Neural cell (in vitro differentiated cells): Measurements from ENCODE around the gene UGT3A1.

Experiments
- EP300 ChIP-seq: fragments of 450-650 bp; conservative IDR thresholded peaks from 2 replicates; pipeline ENCODE4 v1.6.1; 2014; ENCODE audit warnings: antibody characterized with exemption, mild to moderate bottlenecking, moderate library complexity; ENCODE audit not compliant: poor library complexity, severe bottlenecking
- MXI1 ChIP-seq: fragments of 450-650 bp; conservative IDR thresholded peaks from 2 replicates; pipeline ENCODE4 v1.6.1; 2014; ENCODE audit warnings: antibody characterized with exemption, mild to moderate bottlenecking; ENCODE audit not compliant: poor library complexity, severe bottlenecking
- POLR2AphosphoS5 ChIP-seq: IDR thresholded peaks from 2 replicates; pipeline ENCODE4 v1.6.1; 2012
- RAD21 ChIP-seq: fragments of 450-650 bp; conservative IDR thresholded peaks from 2 replicates; pipeline ENCODE4 v1.6.1; 2014; ENCODE audit warnings: antibody characterized with exemption, mild to moderate bottlenecking, moderate library complexity
- TF ChIP-seq, protein P1 (sequence below): fragments of 450-650 bp; IDR thresholded peaks from 2 replicates; pipeline ENCODE4 v1.5.1; 2014; ENCODE audit warnings: antibody characterized with exemption, mild to moderate bottlenecking, moderate library complexity; ENCODE audit not compliant: poor library complexity, severe bottlenecking
- TF ChIP-seq, protein P2 (sequence below): IDR thresholded peaks from 2 replicates; pipeline ENCODE4 v1.6.1; 2012; ENCODE audit warnings: borderline replicate concordance

DNA sequence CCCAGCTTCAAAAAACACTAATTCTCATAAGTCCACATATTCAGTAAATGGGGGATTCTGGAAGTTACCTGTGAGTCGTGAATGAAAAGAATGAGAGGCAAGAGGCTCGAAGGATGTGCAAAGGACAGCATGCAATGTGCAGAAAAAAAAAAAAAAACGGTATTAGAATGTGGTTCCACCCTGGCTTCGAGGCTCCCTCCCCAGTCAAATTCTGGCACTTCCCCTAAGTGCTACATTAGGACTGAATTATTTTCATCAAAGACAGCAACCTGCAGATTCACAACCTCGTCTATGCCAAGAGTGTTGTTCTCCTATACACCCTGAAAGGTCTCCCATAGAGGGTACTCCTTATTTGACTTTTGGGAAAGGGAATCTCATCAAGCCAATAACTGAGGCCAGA is 69.3 kb downstream of the UGT3A1 start:
- TF ChIP-seq, protein P1, sequence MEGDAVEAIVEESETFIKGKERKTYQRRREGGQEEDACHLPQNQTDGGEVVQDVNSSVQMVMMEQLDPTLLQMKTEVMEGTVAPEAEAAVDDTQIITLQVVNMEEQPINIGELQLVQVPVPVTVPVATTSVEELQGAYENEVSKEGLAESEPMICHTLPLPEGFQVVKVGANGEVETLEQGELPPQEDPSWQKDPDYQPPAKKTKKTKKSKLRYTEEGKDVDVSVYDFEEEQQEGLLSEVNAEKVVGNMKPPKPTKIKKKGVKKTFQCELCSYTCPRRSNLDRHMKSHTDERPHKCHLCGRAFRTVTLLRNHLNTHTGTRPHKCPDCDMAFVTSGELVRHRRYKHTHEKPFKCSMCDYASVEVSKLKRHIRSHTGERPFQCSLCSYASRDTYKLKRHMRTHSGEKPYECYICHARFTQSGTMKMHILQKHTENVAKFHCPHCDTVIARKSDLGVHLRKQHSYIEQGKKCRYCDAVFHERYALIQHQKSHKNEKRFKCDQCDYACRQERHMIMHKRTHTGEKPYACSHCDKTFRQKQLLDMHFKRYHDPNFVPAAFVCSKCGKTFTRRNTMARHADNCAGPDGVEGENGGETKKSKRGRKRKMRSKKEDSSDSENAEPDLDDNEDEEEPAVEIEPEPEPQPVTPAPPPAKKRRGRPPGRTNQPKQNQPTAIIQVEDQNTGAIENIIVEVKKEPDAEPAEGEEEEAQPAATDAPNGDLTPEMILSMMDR: no peak
- TF ChIP-seq EP300 (no peak), RAD21 (no peak), POLR2AphosphoS5 (no peak), MXI1 (no peak)
- TF ChIP-seq, protein P2, sequence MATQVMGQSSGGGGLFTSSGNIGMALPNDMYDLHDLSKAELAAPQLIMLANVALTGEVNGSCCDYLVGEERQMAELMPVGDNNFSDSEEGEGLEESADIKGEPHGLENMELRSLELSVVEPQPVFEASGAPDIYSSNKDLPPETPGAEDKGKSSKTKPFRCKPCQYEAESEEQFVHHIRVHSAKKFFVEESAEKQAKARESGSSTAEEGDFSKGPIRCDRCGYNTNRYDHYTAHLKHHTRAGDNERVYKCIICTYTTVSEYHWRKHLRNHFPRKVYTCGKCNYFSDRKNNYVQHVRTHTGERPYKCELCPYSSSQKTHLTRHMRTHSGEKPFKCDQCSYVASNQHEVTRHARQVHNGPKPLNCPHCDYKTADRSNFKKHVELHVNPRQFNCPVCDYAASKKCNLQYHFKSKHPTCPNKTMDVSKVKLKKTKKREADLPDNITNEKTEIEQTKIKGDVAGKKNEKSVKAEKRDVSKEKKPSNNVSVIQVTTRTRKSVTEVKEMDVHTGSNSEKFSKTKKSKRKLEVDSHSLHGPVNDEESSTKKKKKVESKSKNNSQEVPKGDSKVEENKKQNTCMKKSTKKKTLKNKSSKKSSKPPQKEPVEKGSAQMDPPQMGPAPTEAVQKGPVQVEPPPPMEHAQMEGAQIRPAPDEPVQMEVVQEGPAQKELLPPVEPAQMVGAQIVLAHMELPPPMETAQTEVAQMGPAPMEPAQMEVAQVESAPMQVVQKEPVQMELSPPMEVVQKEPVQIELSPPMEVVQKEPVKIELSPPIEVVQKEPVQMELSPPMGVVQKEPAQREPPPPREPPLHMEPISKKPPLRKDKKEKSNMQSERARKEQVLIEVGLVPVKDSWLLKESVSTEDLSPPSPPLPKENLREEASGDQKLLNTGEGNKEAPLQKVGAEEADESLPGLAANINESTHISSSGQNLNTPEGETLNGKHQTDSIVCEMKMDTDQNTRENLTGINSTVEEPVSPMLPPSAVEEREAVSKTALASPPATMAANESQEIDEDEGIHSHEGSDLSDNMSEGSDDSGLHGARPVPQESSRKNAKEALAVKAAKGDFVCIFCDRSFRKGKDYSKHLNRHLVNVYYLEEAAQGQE: no peak
